Stomach (tissue), 9 donors: ENCODE results near the gene IRAK3. TPM values are rescaled to one million over a fixed set of nuclear protein-coding genes. Genes with fewer than 3 reads are reported as not detected.

Experiments used
- DNase-seq, 2 donors: peaks; one replicate each; pipeline versions ENCODE4 v3.0.0 to v3.0.0-alpha.2; 2013 to 2019
- H3K27ac ChIP-seq, 5 donors: fragments of 200-600 bp in 4 of 5; sonication (generic) in 4 of 5; one replicate each; pipeline ENCODE4 v1.5.1; 2013 to 2019; ENCODE audit warnings: mild to moderate bottlenecking in 1 of 5, moderate library complexity in 1 of 5
- H3K27me3 ChIP-seq, 3 donors: fragments of 200-600 bp; sonication (generic); one replicate each; pipeline ENCODE4 v1.5.1; 2017 to 2019; ENCODE audit warnings: mixed run types in 1 of 3
- H3K36me3 ChIP-seq, 4 donors: fragments of 200-600 bp; sonication (generic); 1 replicate in 3 of 4; 2 replicates in 1 of 4; pipeline ENCODE4 v1.5.1; 2016 to 2019
- H3K4me1 ChIP-seq, 4 donors: fragments of 200-600 bp; sonication (generic); one replicate each; pipeline ENCODE4 v1.5.1; 2016 to 2019
- H3K4me3 ChIP-seq, 4 donors: fragments of 200-600 bp; sonication (generic) in 3 of 4; one replicate each; pipeline ENCODE4 v1.5.1; 2016 to 2019; ENCODE audit warnings: mild to moderate bottlenecking in 1 of 4
- H3K9me3 ChIP-seq, 4 donors: fragments of 200-600 bp; sonication (generic); one replicate each; pipeline ENCODE4 v1.5.1; 2016 to 2019
- CTCF ChIP-seq, 7 experiments: fragments of 450-650 bp in 4 of 7; fragments of 200-600 bp in 3 of 7; sonication (generic) in 3 of 7; IDR thresholded peaks; one replicate each; pipeline ENCODE4 v1.5.1; 2016 to 2019; ENCODE audit warnings: antibody characterized with exemption in 7 of 7, control low read depth in 2 of 7, mild to moderate bottlenecking in 1 of 7
- EP300 ChIP-seq: sonication (generic); formaldehyde crosslinking; IDR thresholded peaks from one replicate; pipeline ENCODE4 v1.6.1; 2017; ENCODE audit warnings: antibody characterized with exemption
- POLR2A ChIP-seq, 4 donors: fragments of 450-650 bp; IDR thresholded peaks; one replicate each; pipeline ENCODE4 v1.6.1; 2016; ENCODE audit warnings: antibody characterized with exemption in 4 of 4, control low read depth in 2 of 4, mild to moderate bottlenecking in 1 of 4, moderate library complexity in 1 of 4
- POLR2AphosphoS5 ChIP-seq, 3 donors: sonication (generic); formaldehyde crosslinking; IDR thresholded peaks; one replicate each; pipeline ENCODE4 v1.6.1; 2016; ENCODE audit warnings: antibody characterized with exemption in 3 of 3
- WGBS, 5 donors: extraction: QIAGEN DNeasy Blood & Tissue Kit in 3 of 5; methylation state at CpG; one replicate each; pipeline versions ENCODE4 v1.1.5 to v1.1.7; 2013 to 2018; 5-methylcytosine and 5-hydroxymethylcytosine counted together
- intact Hi-C: fragments of 100-400 bp; cut with DNase I; formaldehyde crosslinking; loops from one replicate; pipeline ENCODE4 v1.15.1; 2023; ENCODE audit warnings: low total_unique reads
- polyA plus RNA-seq, 3 donors: library from polyadenylated mRNA; stranded (reverse); fragments of 200-250 nt; gene quantifications; one replicate each; pipeline ENCODE4 v1.2.3, GENCODE V29; 2013
- total RNA-seq, 5 donors: library from RNA; depleted of rRNA; stranded (reverse); fragments of >200 nt; gene quantifications; one replicate each; pipeline versions ENCODE4 v1.1.0 to v1.2.3, GENCODE V29; 2014 to 2016
- donor health status: healthy with polysubstance abuse.
- donor health status: Bipolar disorder and iron deficiency.
- donor health status: healthy.

Gene IRAK3
- total and polyA plus RNA-seq, 8 donors, result 1.4 to 38.2 (median 4.5) TPM

GRCh38 chr12:66270613-66271012, 81.6 kb downstream of the IRAK3 start:
- peaks cover 0 to 8% (median 0%) of the 10 kb centered on the region in 4 donors for H3K4me1 ChIP-seq
- TF ChIP-seq CTCF (IDR thresholded peaks at IDR 0.05) (no peak), POLR2AphosphoS5 (IDR thresholded peaks at IDR 0.05) (no peak), POLR2A (IDR thresholded peaks at IDR 0.05) (no peak), EP300 (no peak)
- DNase-seq, result no peak
- no peaks in the 10 kb centered on the region for H3K9me3 ChIP-seq
- peaks cover 0 to 4% (median 0%) of the 10 kb centered on the region in 3 donors for H3K27me3 ChIP-seq
- 75 to 93% (median 82%) methylated on average over 1 of the region's 1 CpG for WGBS, 5 donors
- no peak overlapping the region for H3K27ac ChIP-seq
- intact Hi-C loops, result no loop called here
- no peaks in the 10 kb centered on the region for H3K36me3 ChIP-seq
- no peak overlapping the region for H3K4me3 ChIP-seq

- 62 to 66% (median 64%) methylated on average over 3 of the region's 3 CpGs for WGBS, 5 donors
- Histone ChIP-seq H3K27ac (no peak overlapping the region), H3K36me3 (no peaks in the 10 kb centered on the region), H3K4me3 (no peak overlapping the region), H3K27me3 (no peaks in the 10 kb centered on the region), H3K9me3 (no peaks in the 10 kb centered on the region), H3K4me1 (peaks cover 0 to 8% (median 0%) of the 10 kb centered on the region in 4 donors)
- DNase-seq, result no peak
- TF ChIP-seq CTCF (IDR thresholded peaks at IDR 0.05), result no peak
- TF ChIP-seq POLR2A (IDR thresholded peaks at IDR 0.05), result no peak
- TF ChIP-seq POLR2AphosphoS5 (IDR thresholded peaks at IDR 0.05), result no peak
- no peak for TF ChIP-seq EP300
- intact Hi-C loops, result no loop called here
Measured at GRCh38 chr12:66272650-66273049, 83.6 kb downstream of the IRAK3 start.

- peaks cover 0 to 7% (median 0%) of the 10 kb centered on the region in 4 donors for H3K4me1 ChIP-seq
- 69 to 81% (median 78%) methylated on average over 1 of the region's 1 CpG for WGBS, 5 donors
- no peak overlapping the region for H3K27ac ChIP-seq
- H3K4me3 ChIP-seq, result no peak overlapping the region
- no peak for DNase-seq
- H3K9me3 ChIP-seq, result no peaks in the 10 kb centered on the region
- intact Hi-C loops, result no loop called here
- H3K36me3 ChIP-seq, result no peaks in the 10 kb centered on the region
- H3K27me3 ChIP-seq, result no peaks in the 10 kb centered on the region
- TF ChIP-seq POLR2A (IDR thresholded peaks at IDR 0.05) (no peak), EP300 (no peak), CTCF (IDR thresholded peaks at IDR 0.05) (no peak), POLR2AphosphoS5 (IDR thresholded peaks at IDR 0.05) (no peak)
Measured at GRCh38 chr12:66273147-66273546, 84.1 kb downstream of the IRAK3 start.

GRCh38 chr12:66275040-66275439, 86.0 kb downstream of the IRAK3 start:
- intact Hi-C loops, result no loop called here
- 59 to 74% (median 66%) methylated on average over 2 of the region's 2 CpGs for WGBS, 5 donors
- no peak for TF ChIP-seq POLR2AphosphoS5 (IDR thresholded peaks at IDR 0.05)
- no peak for TF ChIP-seq CTCF (IDR thresholded peaks at IDR 0.05)
- no peak for TF ChIP-seq EP300
- TF ChIP-seq POLR2A (IDR thresholded peaks at IDR 0.05), result no peak

More at GRCh38 chr12:66275040-66275439, 86.0 kb downstream of the IRAK3 start:
- Histone ChIP-seq H3K9me3 (no peaks in the 10 kb centered on the region), H3K27me3 (no peaks in the 10 kb centered on the region), H3K4me3 (no peak overlapping the region), H3K36me3 (no peaks in the 10 kb centered on the region), H3K4me1 (no peaks in the 10 kb centered on the region), H3K27ac (no peak overlapping the region)
- DNase-seq, result no peak
